HEK293 (cell line): ENCODE data around the gene CDH23.

Source experiments
- KLF16 ChIP-seq: fragments of 450-650 bp; formaldehyde crosslinking; IDR thresholded peaks from 2 replicates; pipeline ENCODE4 v1.5.1; 2017; ENCODE audit warnings: missing biosample characterization, missing genetic modification characterization
- REPIN1 ChIP-seq: fragments of 450-650 bp; formaldehyde crosslinking; IDR thresholded peaks from 2 replicates; pipeline ENCODE4 v1.5.1; 2017; ENCODE audit warnings: missing biosample characterization, missing genetic modification characterization, low read depth
- REST ChIP-seq: fragments of 450-650 bp; formaldehyde crosslinking; IDR thresholded peaks from 2 replicates; pipeline ENCODE4 v1.5.1; 2016; ENCODE audit warnings: missing biosample characterization, missing genetic modification characterization
- ZBTB10 ChIP-seq: fragments of 450-650 bp; formaldehyde crosslinking; IDR thresholded peaks from 2 replicates; pipeline ENCODE4 v1.5.1; 2016; ENCODE audit warnings: missing biosample characterization, missing genetic modification characterization
- ZBTB44 ChIP-seq: fragments of 450-650 bp; IDR thresholded peaks from 2 replicates; pipeline ENCODE4 v1.5.1; 2018; ENCODE audit warnings: missing biosample characterization, mild to moderate bottlenecking, missing genetic modification characterization
- ZNF274 ChIP-seq, 2 experiments: fragments of 200-500 bp in 1 of 2; fragments of 450-650 bp in 1 of 2; sonication (Bioruptor generic) in 1 of 2; formaldehyde crosslinking in 1 of 2; IDR thresholded peaks; 2 replicates each; pipeline versions ENCODE4 v1.5.1 to v1.6.1; 2014 to 2016; ENCODE audit warnings: borderline replicate concordance in 1 of 2, inconsistent platforms in 1 of 2, low read length in 1 of 2, missing biosample characterization in 1 of 2, missing genetic modification characterization in 1 of 2
- TF ChIP-seq, protein P1 (sequence below): fragments of 450-650 bp; formaldehyde crosslinking; IDR thresholded peaks from 2 replicates; pipeline ENCODE4 v1.5.1; 2016; ENCODE audit warnings: missing biosample characterization, missing genetic modification characterization
- TF ChIP-seq, protein P2 (sequence below): sonication (generic); formaldehyde crosslinking; IDR thresholded peaks from 2 replicates; pipeline ENCODE4 v1.8.1; 2022; ENCODE audit warnings: mild to moderate bottlenecking, moderate library complexity, missing genetic modification reagents

- TF ChIP-seq KLF16 (tag by site-specific recombination) = no peak
- TF ChIP-seq REPIN1 (tag by site-specific recombination) = no peak
- TF ChIP-seq, protein P1, sequence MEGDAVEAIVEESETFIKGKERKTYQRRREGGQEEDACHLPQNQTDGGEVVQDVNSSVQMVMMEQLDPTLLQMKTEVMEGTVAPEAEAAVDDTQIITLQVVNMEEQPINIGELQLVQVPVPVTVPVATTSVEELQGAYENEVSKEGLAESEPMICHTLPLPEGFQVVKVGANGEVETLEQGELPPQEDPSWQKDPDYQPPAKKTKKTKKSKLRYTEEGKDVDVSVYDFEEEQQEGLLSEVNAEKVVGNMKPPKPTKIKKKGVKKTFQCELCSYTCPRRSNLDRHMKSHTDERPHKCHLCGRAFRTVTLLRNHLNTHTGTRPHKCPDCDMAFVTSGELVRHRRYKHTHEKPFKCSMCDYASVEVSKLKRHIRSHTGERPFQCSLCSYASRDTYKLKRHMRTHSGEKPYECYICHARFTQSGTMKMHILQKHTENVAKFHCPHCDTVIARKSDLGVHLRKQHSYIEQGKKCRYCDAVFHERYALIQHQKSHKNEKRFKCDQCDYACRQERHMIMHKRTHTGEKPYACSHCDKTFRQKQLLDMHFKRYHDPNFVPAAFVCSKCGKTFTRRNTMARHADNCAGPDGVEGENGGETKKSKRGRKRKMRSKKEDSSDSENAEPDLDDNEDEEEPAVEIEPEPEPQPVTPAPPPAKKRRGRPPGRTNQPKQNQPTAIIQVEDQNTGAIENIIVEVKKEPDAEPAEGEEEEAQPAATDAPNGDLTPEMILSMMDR = no peak
- no peak for TF ChIP-seq ZNF274 (IDR thresholded peaks at IDR 0.05; ENCODE audit: low read length)
- no peak for TF ChIP-seq ZNF274 (tag by site-specific recombination; IDR thresholded peaks at IDR 0.05; ENCODE audit: borderline replicate concordance)
- TF ChIP-seq ZBTB10 = no peak
- TF ChIP-seq REST = no peak
- TF ChIP-seq, protein P2, sequence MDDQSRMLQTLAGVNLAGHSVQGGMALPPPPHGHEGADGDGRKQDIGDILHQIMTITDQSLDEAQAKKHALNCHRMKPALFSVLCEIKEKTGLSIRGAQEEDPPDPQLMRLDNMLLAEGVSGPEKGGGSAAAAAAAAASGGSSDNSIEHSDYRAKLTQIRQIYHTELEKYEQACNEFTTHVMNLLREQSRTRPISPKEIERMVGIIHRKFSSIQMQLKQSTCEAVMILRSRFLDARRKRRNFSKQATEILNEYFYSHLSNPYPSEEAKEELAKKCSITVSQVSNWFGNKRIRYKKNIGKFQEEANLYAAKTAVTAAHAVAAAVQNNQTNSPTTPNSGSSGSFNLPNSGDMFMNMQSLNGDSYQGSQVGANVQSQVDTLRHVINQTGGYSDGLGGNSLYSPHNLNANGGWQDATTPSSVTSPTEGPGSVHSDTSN = no peak
- TF ChIP-seq ZBTB44 (tag by site-specific recombination) = no peak
Measured at GRCh38 chr10:71579668-71580067, 182.9 kb downstream of the CDH23 start.
